Measurements from ENCODE around the gene ASCL1.

- no peak for TF ChIP-seq CTCF (IDR thresholded peaks at IDR 0.05)
- no peak for TF ChIP-seq EZH2 (IDR thresholded peaks at IDR 0.05)
- TF ChIP-seq EZH2phosphoT487 (IDR thresholded peaks at IDR 0.05): no peak
Observed at GRCh38 chr12:102980350-102980749, 22.9 kb downstream of the ASCL1 start.

Data from neural progenitor cell (in vitro differentiated cells).